Transverse colon (tissue), 4 donors: ENCODE measurements around the gene GLB1L2.

Experiments
- EP300 ChIP-seq: sonication (generic); formaldehyde crosslinking; IDR thresholded peaks from one replicate; pipeline ENCODE4 v1.6.1; 2017; ENCODE audit warnings: antibody characterized with exemption, low read depth
- POLR2A ChIP-seq: fragments of 450-650 bp; IDR thresholded peaks from one replicate; pipeline ENCODE4 v1.6.1; 2016; ENCODE audit warnings: antibody characterized with exemption, mild to moderate bottlenecking, moderate library complexity
- POLR2AphosphoS5 ChIP-seq, 3 donors: sonication (generic); formaldehyde crosslinking; IDR thresholded peaks; one replicate each; pipeline ENCODE4 v1.6.1; 2016; ENCODE audit warnings: antibody characterized with exemption in 3 of 3
- TF ChIP-seq, protein P1 (sequence below), 5 experiments: fragments of 200-600 bp in 3 of 5; fragments of 450-650 bp in 2 of 5; sonication (generic) in 3 of 5; IDR thresholded peaks; 1 replicate in 2 of 5; 2 replicates in 3 of 5; pipeline ENCODE4 v1.5.1; 2016 to 2017; ENCODE audit warnings: antibody characterized with exemption in 5 of 5, inconsistent platforms in 3 of 5, mild to moderate bottlenecking in 2 of 5, moderate library complexity in 1 of 5

DNA sequence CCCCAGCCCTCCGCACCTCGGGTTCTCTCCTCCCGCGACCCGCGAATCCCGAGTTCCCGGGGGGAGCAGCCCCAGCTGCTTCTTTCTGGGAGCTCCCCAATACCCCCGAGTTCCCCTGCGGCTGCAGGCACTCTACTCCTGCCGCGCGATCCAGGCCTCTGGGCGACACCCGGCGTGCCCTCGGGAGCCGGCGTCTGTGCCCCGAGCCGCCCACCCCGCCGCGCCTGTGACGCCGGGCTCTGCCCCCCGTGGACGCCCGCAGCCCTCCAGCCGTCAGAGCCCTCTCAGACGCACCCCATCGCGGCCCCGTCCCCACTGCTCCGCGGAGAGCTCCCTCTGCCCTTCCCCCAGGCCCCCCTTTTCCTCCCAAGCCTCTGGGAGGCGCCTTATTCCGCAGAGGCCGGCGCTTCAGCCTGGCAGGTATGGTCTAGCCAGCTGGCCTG, 422 bp downstream of the GLB1L2 start:
- TF ChIP-seq, protein P1, sequence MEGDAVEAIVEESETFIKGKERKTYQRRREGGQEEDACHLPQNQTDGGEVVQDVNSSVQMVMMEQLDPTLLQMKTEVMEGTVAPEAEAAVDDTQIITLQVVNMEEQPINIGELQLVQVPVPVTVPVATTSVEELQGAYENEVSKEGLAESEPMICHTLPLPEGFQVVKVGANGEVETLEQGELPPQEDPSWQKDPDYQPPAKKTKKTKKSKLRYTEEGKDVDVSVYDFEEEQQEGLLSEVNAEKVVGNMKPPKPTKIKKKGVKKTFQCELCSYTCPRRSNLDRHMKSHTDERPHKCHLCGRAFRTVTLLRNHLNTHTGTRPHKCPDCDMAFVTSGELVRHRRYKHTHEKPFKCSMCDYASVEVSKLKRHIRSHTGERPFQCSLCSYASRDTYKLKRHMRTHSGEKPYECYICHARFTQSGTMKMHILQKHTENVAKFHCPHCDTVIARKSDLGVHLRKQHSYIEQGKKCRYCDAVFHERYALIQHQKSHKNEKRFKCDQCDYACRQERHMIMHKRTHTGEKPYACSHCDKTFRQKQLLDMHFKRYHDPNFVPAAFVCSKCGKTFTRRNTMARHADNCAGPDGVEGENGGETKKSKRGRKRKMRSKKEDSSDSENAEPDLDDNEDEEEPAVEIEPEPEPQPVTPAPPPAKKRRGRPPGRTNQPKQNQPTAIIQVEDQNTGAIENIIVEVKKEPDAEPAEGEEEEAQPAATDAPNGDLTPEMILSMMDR (IDR thresholded peaks at IDR 0.05), result peak in 1 of 5 experiments; percentile 3
- TF ChIP-seq POLR2A, result no peak
- no peak for TF ChIP-seq POLR2AphosphoS5 (IDR thresholded peaks at IDR 0.05)
- TF ChIP-seq EP300, result no peak
